Sigmoid colon (tissue), 7 donors: ENCODE results near the gene IVNS1ABP. TPM values are rescaled to one million over a fixed set of nuclear protein-coding genes. Genes with fewer than 3 reads are reported as not detected.

Source experiments
- DNase-seq: peaks from one replicate; pipeline ENCODE4 v3.0.0-alpha.2; 2019
- H3K27ac ChIP-seq, 4 donors: fragments of 200-600 bp; sonication (generic); one replicate each; pipeline ENCODE4 v1.5.1; 2016 to 2019; ENCODE audit warnings: mild to moderate bottlenecking in 1 of 4
- H3K27me3 ChIP-seq, 3 donors: fragments of 200-600 bp; sonication (generic); one replicate each; pipeline ENCODE4 v1.5.1; 2019; ENCODE audit warnings: mild to moderate bottlenecking in 1 of 3
- H3K36me3 ChIP-seq, 4 donors: fragments of 200-600 bp; sonication (generic); one replicate each; pipeline ENCODE4 v1.5.1; 2016 to 2019
- H3K4me1 ChIP-seq, 4 donors: fragments of 200-600 bp; sonication (generic); one replicate each; pipeline ENCODE4 v1.5.1; 2017 to 2019
- H3K4me3 ChIP-seq, 4 donors: fragments of 200-600 bp; sonication (generic); one replicate each; pipeline ENCODE4 v1.5.1; 2017 to 2019; ENCODE audit warnings: mild to moderate bottlenecking in 2 of 4, moderate library complexity in 1 of 4
- H3K9me3 ChIP-seq, 4 donors: fragments of 200-600 bp in 3 of 4; sonication (generic) in 3 of 4; one replicate each; pipeline versions ENCODE4 v1.5.1 to v1.6.1; 2013 to 2019
- CTCF ChIP-seq, 4 experiments: fragments of 450-650 bp in 3 of 4; fragments of 200-600 bp in 1 of 4; IDR thresholded peaks; one replicate each; pipeline ENCODE4 v1.5.1; 2016 to 2019; ENCODE audit warnings: antibody characterized with exemption in 4 of 4, mild to moderate bottlenecking in 3 of 4, moderate library complexity in 2 of 4
- EP300 ChIP-seq, 4 donors: sonication (generic); formaldehyde crosslinking; IDR thresholded peaks; one replicate each; pipeline ENCODE4 v1.6.1; 2017; ENCODE audit warnings: antibody characterized with exemption in 4 of 4
- POLR2A ChIP-seq, 2 donors: fragments of 450-650 bp; IDR thresholded peaks; one replicate each; pipeline ENCODE4 v1.6.1; 2016; ENCODE audit warnings: antibody characterized with exemption in 2 of 2, mild to moderate bottlenecking in 2 of 2, moderate library complexity in 2 of 2
- POLR2AphosphoS5 ChIP-seq, 4 donors: sonication (generic); formaldehyde crosslinking; IDR thresholded peaks; one replicate each; pipeline ENCODE4 v1.6.1; 2017; ENCODE audit warnings: antibody characterized with exemption in 4 of 4
- WGBS, 2 donors: extraction: QIAGEN DNeasy Blood & Tissue Kit; methylation state at CpG; one replicate each; pipeline ENCODE4 v1.1.7; 2013; 5-methylcytosine and 5-hydroxymethylcytosine counted together
- intact Hi-C: fragments of 100-400 bp; cut with DNase I; formaldehyde crosslinking; loops from one replicate; pipeline ENCODE4 v1.15.1; 2023
- polyA plus RNA-seq, 3 donors: library from polyadenylated mRNA; stranded (reverse); fragments of 200-250 nt; gene quantifications; one replicate each; pipeline ENCODE4 v1.2.3, GENCODE V29; 2013
- total RNA-seq, 4 donors: library from RNA; depleted of rRNA; stranded (reverse); fragments of >200 nt; gene quantifications; one replicate each; pipeline ENCODE4 v1.1.0, GENCODE V29; 2016
- donor health status: healthy with polysubstance abuse.
- donor health status: Bipolar disorder and iron deficiency.
- donor health status: healthy.

The IVNS1ABP gene
- total and polyA plus RNA-seq, 7 donors: 29.8 to 85.9 (median 36.0) TPM

- intact Hi-C loops: loop anchor here (10.0 kb wide), 1 partner anchor 356 kb away; no protein-coding TSS in a partner anchor
- peaks cover 0 to 31% (median 26%) of the 10 kb centered on the region in 4 donors for H3K4me1 ChIP-seq
- no peaks in the 10 kb centered on the region for H3K27me3 ChIP-seq
- H3K27ac ChIP-seq: peak overlapping the region; percentile 95 to 98 (median 96)
- no peak overlapping the region for H3K4me3 ChIP-seq
- WGBS, 2 donors: 60 to 75% methylated on average over 10 of the region's 10 CpGs
- H3K36me3 ChIP-seq: no peaks in the 10 kb centered on the region
- DNase-seq: no peak
- no peaks in the 10 kb centered on the region for H3K9me3 ChIP-seq
- TF ChIP-seq EP300 (IDR thresholded peaks at IDR 0.05): no peak
- no peak for TF ChIP-seq POLR2A (IDR thresholded peaks at IDR 0.05)
- TF ChIP-seq CTCF (IDR thresholded peaks at IDR 0.05): no peak
- no peak for TF ChIP-seq POLR2AphosphoS5 (IDR thresholded peaks at IDR 0.05)
Measured at GRCh38 chr1:185318431-185319138, 1.5 kb upstream of the IVNS1ABP start.

- H3K36me3 ChIP-seq: no peaks in the 10 kb centered on the region
- H3K4me3 ChIP-seq: peak overlapping the region; percentile 82 to 91 (median 86)
- H3K27ac ChIP-seq: peak overlapping the region; percentile 95 to 98 (median 96)
- WGBS, 2 donors: 27 to 63% methylated on average over 11 of the region's 11 CpGs
- H3K4me1 ChIP-seq: peaks cover 0 to 37% (median 31%) of the 10 kb centered on the region in 4 donors
- DNase-seq: peak; percentile 65
- TF ChIP-seq POLR2AphosphoS5 (IDR thresholded peaks at IDR 0.05) (no peak), EP300 (IDR thresholded peaks at IDR 0.05) (no peak), POLR2A (IDR thresholded peaks at IDR 0.05) (no peak), CTCF (IDR thresholded peaks at IDR 0.05) (no peak)
- no peaks in the 10 kb centered on the region for H3K27me3 ChIP-seq
- no peaks in the 10 kb centered on the region for H3K9me3 ChIP-seq
- intact Hi-C loops: loop anchor here (2.0 to 10.0 kb wide), 2 partner anchors 161 to 357 kb away; partner anchors contain the start of genes SWT1 and TRMT1L
Measured at GRCh38 chr1:185317886-185318310, 855 bp upstream of the IVNS1ABP start.

- Histone ChIP-seq H3K4me1 (peaks cover 0 to 52% (median 42%) of the 10 kb centered on the region in 4 donors), H3K27me3 (no peaks in the 10 kb centered on the region), H3K36me3 (no peaks in the 10 kb centered on the region), H3K9me3 (no peaks in the 10 kb centered on the region), H3K27ac (peak overlapping the region; percentile 95 to 98 (median 96)), H3K4me3 (peak overlapping the region; percentile 82 to 91 (median 86))
- DNase-seq: peak; percentile 98
- intact Hi-C loops: loop anchor here (2.0 to 10.0 kb wide), 2 partner anchors 160 to 358 kb away; partner anchors contain the start of genes SWT1 and TRMT1L
- 0% methylated on average over 88 of the region's 88 CpGs for WGBS, 2 donors
- TF ChIP-seq POLR2A (IDR thresholded peaks at IDR 0.05) (peak; percentile 30 to 61), POLR2AphosphoS5 (IDR thresholded peaks at IDR 0.05) (peak; percentile 76 to 88 (median 78)), CTCF (IDR thresholded peaks at IDR 0.05) (no peak)
Measured at GRCh38 chr1:185316163-185317033, 645 bp downstream of the IVNS1ABP start.

- Histone ChIP-seq H3K27me3 (no peaks in the 10 kb centered on the region), H3K9me3 (no peaks in the 10 kb centered on the region), H3K4me3 (peak overlapping the region; percentile 82 to 91 (median 86)), H3K36me3 (peaks cover 0 to 1% (median under 1%) of the 10 kb centered on the region in 4 donors), H3K4me1 (peaks cover 0 to 52% (median 43%) of the 10 kb centered on the region in 4 donors), H3K27ac (peak overlapping the region; percentile 95 to 98 (median 96))
- TF ChIP-seq CTCF (IDR thresholded peaks at IDR 0.05) (no peak), EP300 (IDR thresholded peaks at IDR 0.05) (no peak), POLR2A (IDR thresholded peaks at IDR 0.05) (no peak), POLR2AphosphoS5 (IDR thresholded peaks at IDR 0.05) (no peak)
- DNase-seq: no peak
- intact Hi-C loops: loop anchor here (2.0 to 10.0 kb wide), 2 partner anchors 159 to 359 kb away; partner anchors contain the start of genes SWT1 and TRMT1L
- 4 to 12% methylated on average over 8 of the region's 8 CpGs for WGBS, 2 donors
Measured at GRCh38 chr1:185315445-185316071, 1.5 kb downstream of the IVNS1ABP start.
